ENCODE measurements around the gene ERFL. TPM values are rescaled to one million over a fixed set of nuclear protein-coding genes. Genes with fewer than 3 reads are reported as not detected.
A peak's percentile ranks its signal among the peaks of the same experiment; 100 is the strongest.

Gene ERFL
- total RNA-seq, 4 donors from 2014 or later: not detected

- DNase-seq: no peak
- H3K4me3 ChIP-seq: no peak overlapping the region
- H3K27me3 ChIP-seq: no peaks in the 10 kb centered on the region
- no peaks in the 10 kb centered on the region for H3K9me3 ChIP-seq
- WGBS, 2 donors: 89 to 94% methylated on average over 7 of the region's 12 CpGs
- intact Hi-C loops (cut with DNase I): no loop called here
- peak overlapping the region in 1 of 4 donors; percentile 68 for H3K27ac ChIP-seq
- TF ChIP-seq CTCF (IDR thresholded peaks at IDR 0.05) (no peak), POLR2A (IDR thresholded peaks at IDR 0.05) (no peak)
- H3K36me3 ChIP-seq: peaks cover 28 to 61% (median 31%) of the 10 kb centered on the region in 3 donors
- H3K4me1 ChIP-seq: peaks cover 14 to 45% (median 20%) of the 10 kb centered on the region in 3 donors
Measured at GRCh38 chr19:41888926-41889325, 39.3 kb downstream of the ERFL start.

- DNase-seq: no peak
- Histone ChIP-seq H3K27me3 (no peaks in the 10 kb centered on the region), H3K36me3 (peaks cover 25 to 54% (median 29%) of the 10 kb centered on the region in 3 donors), H3K9me3 (no peaks in the 10 kb centered on the region), H3K27ac (peak overlapping the region in 3 of 4 donors; percentile 46 to 68 (median 57)), H3K4me1 (peaks cover 14 to 54% (median 20%) of the 10 kb centered on the region in 3 donors), H3K4me3 (peak overlapping the region in 2 of 4 donors; percentile 27 to 41)
- TF ChIP-seq POLR2A (IDR thresholded peaks at IDR 0.05) (no peak), CTCF (IDR thresholded peaks at IDR 0.05) (peak in 1 of 6 experiments; percentile 49)
- WGBS, 2 donors: 40 to 45% methylated on average over 6 to 8 of the region's 17 CpGs
- intact Hi-C loops (cut with DNase I): no loop called here
Measured at GRCh38 chr19:41887711-41888382, 40.4 kb downstream of the ERFL start.

GRCh38 chr19:41886761-41887710 lies 41.2 kb downstream of the ERFL start:
- Histone ChIP-seq H3K27ac (peak overlapping the region in 3 of 4 donors; percentile 46 to 68 (median 57)), H3K4me1 (peaks cover 18 to 56% (median 25%) of the 10 kb centered on the region in 3 donors), H3K9me3 (no peaks in the 10 kb centered on the region), H3K36me3 (peaks cover 17 to 46% (median 21%) of the 10 kb centered on the region in 3 donors), H3K27me3 (no peaks in the 10 kb centered on the region), H3K4me3 (peak overlapping the region in 3 of 4 donors; percentile 22 to 41 (median 27))
- intact Hi-C loops (cut with DNase I): no loop called here
- no peak for DNase-seq
- no peak for TF ChIP-seq CTCF (IDR thresholded peaks at IDR 0.05)
- no peak for TF ChIP-seq POLR2A (IDR thresholded peaks at IDR 0.05)
- 37 to 39% methylated on average over 11 to 12 of the region's 13 CpGs for WGBS, 2 donors

GRCh38 chr19:41883821-41884733 lies 44.2 kb downstream of the ERFL start:
- peak; percentile 75 for DNase-seq
- Histone ChIP-seq H3K4me3 (peak overlapping the region; percentile 59 to 98 (median 91)), H3K27ac (peak overlapping the region; percentile 83 to 95 (median 91)), H3K27me3 (no peaks in the 10 kb centered on the region), H3K4me1 (peaks cover 18 to 56% (median 25%) of the 10 kb centered on the region in 3 donors), H3K9me3 (no peaks in the 10 kb centered on the region), H3K36me3 (peaks cover 5 to 18% (median 8%) of the 10 kb centered on the region in 3 donors)
- WGBS, 2 donors: 0 to 1% methylated on average over 11 to 31 of the region's 66 CpGs
- intact Hi-C loops (cut with DNase I): no loop called here
- TF ChIP-seq POLR2A (IDR thresholded peaks at IDR 0.05) (peak in 2 of 4 donors; percentile 67 to 82), CTCF (IDR thresholded peaks at IDR 0.05) (peak in 2 of 6 experiments; percentile 14 to 34)

Data from esophagus squamous epithelium (tissue), 5 donors.